MV-4-11 (cell line): ENCODE data around the gene FSCN2.
"Not testable (repeated sequence)": the region's sequence is repeated elsewhere in the genome, so short reads cannot be mapped to it uniquely, and the experiment has no call there.

Experiments
- DNase-seq: peaks from one replicate; lab custom pipeline; 2025; lab: John Stamatoyannopoulos, UW

Gene FSCN2

GRCh38 chr17:81578561-81579225, 50.5 kb downstream of the FSCN2 start:
- no peak for DNase-seq

GRCh38 chr17:81579298-81579697, 51.1 kb downstream of the FSCN2 start:
- no peak for DNase-seq

GRCh38 chr17:81579821-81580321, 51.7 kb downstream of the FSCN2 start:
- DNase-seq: no peak

GRCh38 chr17:81580481-81580880, 52.3 kb downstream of the FSCN2 start:
- DNase-seq: no peak

- DNase-seq: no peak
Measured at GRCh38 chr17:81581758-81582157, 53.6 kb downstream of the FSCN2 start.

GRCh38 chr17:81582341-81582740, 54.2 kb downstream of the FSCN2 start:
- DNase-seq: no peak

GRCh38 chr17:81582749-81583148, 54.6 kb downstream of the FSCN2 start:
- no peak for DNase-seq

GRCh38 chr17:81583589-81584342, 55.6 kb downstream of the FSCN2 start:
- no peak for DNase-seq

- not testable (repeated sequence) for DNase-seq
Measured at GRCh38 chr17:81584771-81585170, 56.6 kb downstream of the FSCN2 start.

GRCh38 chr17:81586096-81586495, 57.9 kb downstream of the FSCN2 start:
- no peak for DNase-seq
